Metanephros (tissue), 1 donor: ENCODE data around the gene FTSJ1. TPM values are rescaled to one million over a fixed set of nuclear protein-coding genes. Genes with fewer than 3 reads are reported as not detected.

Experiments used
- total RNA-seq: library from RNA; depleted of rRNA; stranded (reverse); fragments of >200 nt; gene quantifications from one replicate; pipeline ENCODE4 v1.2.3, GENCODE V29; 2014

The FTSJ1 gene
- total RNA-seq: 29.7 TPM

GRCh38 chrX:48475774-48476577 lies at the start of gene FTSJ1:
FTSJ1 (plus strand) TSS chrX:48476199; CDS start chrX:48478048, 1,849 bp downstream.

GRCh38 chrX:48470110-48470832 lies 5.7 kb upstream of the FTSJ1 start, which contains the start of gene SLC38A5:
SLC38A5 (minus strand) TSS chrX:48470260; CDS start chrX:48467924, 2,336 bp downstream.

GRCh38 chrX:48508400-48509244 lies 32.6 kb downstream of the FTSJ1 start, which contains the start of gene PORCN:
PORCN (plus strand) TSS chrX:48508992; CDS start chrX:48509821, 829 bp downstream.

GRCh38 chrX:48521353-48522243 lies 45.6 kb downstream of the FTSJ1 start, which contains the start of gene EBP:
EBP (plus strand) TSS chrX:48521808; CDS start chrX:48523772, 1,964 bp downstream.

Other genes with a start within 250 kb of the FTSJ1 start
- gene SSX1, start 220.8 kb upstream of the FTSJ1 start, total RNA-seq: not detected
- gene SSX3, start 119.5 kb upstream of the FTSJ1 start, total RNA-seq: not detected
- not detected for gene SSX4, start 92.7 kb upstream of the FTSJ1 start, total RNA-seq
- gene SSX4B, start 64.2 kb upstream of the FTSJ1 start, total RNA-seq: not detected
- gene SLC38A5, start 5.9 kb upstream of the FTSJ1 start, total RNA-seq: 4.8 TPM
- 7.4 TPM for gene PORCN, start 32.8 kb downstream of the FTSJ1 start, total RNA-seq
- 44.4 TPM for gene EBP, start 45.6 kb downstream of the FTSJ1 start, total RNA-seq
- gene TBC1D25, start 63.5 kb downstream of the FTSJ1 start, total RNA-seq: 8.5 TPM
- 138 TPM for gene RBM3, start 98.3 kb downstream of the FTSJ1 start, total RNA-seq
- 115 TPM for gene WDR13, start 121.3 kb downstream of the FTSJ1 start, total RNA-seq
- 6.4 TPM for gene WAS, start 207.6 kb downstream of the FTSJ1 start, total RNA-seq
- gene SUV39H1, start 220.5 kb downstream of the FTSJ1 start, total RNA-seq: 3.7 TPM